ENCODE data around the gene PTPN21.

PTPN21 gene

GRCh38 chr14:88597038-88597437 lies 42.2 kb upstream of the PTPN21 start:
- no peak overlapping the region for H3K27ac ChIP-seq (replicated peaks)
- TF ChIP-seq REST (IDR thresholded peaks at IDR 0.05; ENCODE audit: insufficient replicate concordance, low read depth) (no peak), CTCF (IDR thresholded peaks at IDR 0.05; ENCODE audit: insufficient read depth, low read length) (no peak), SPI1 (IDR thresholded peaks at IDR 0.05; ENCODE audit: borderline replicate concordance, low read depth) (no peak), GABPA (IDR thresholded peaks at IDR 0.05; ENCODE audit: low read depth) (no peak), POLR2AphosphoS5 (IDR thresholded peaks at IDR 0.05; ENCODE audit: low read depth) (no peak)
- H3K27me3 ChIP-seq (ENCODE audit: insufficient read depth, poor library complexity, severe bottlenecking) = no peaks in the 10 kb centered on the region
- no peak overlapping the region for H3K4me3 ChIP-seq (replicated peaks; ENCODE audit: insufficient read depth, low read length)
- DNase-seq (ENCODE audit: low read depth in 1 of 2, low spot score in 1 of 2) = no peak

GRCh38 chr14:88592031-88592430 lies 37.2 kb upstream of the PTPN21 start:
- TF ChIP-seq CTCF (IDR thresholded peaks at IDR 0.05; ENCODE audit: insufficient read depth, low read length) (no peak), POLR2AphosphoS5 (IDR thresholded peaks at IDR 0.05; ENCODE audit: low read depth) (no peak), GABPA (IDR thresholded peaks at IDR 0.05; ENCODE audit: low read depth) (no peak), SPI1 (IDR thresholded peaks at IDR 0.05; ENCODE audit: borderline replicate concordance, low read depth) (no peak), REST (IDR thresholded peaks at IDR 0.05; ENCODE audit: insufficient replicate concordance, low read depth) (no peak)
- Histone ChIP-seq H3K4me3 (replicated peaks; ENCODE audit: insufficient read depth, low read length) (no peak overlapping the region), H3K27me3 (ENCODE audit: insufficient read depth, poor library complexity, severe bottlenecking) (no peaks in the 10 kb centered on the region), H3K27ac (replicated peaks) (no peak overlapping the region)
- DNase-seq (ENCODE audit: low read depth in 1 of 2, low spot score in 1 of 2) = no peak

- DNase-seq (ENCODE audit: low read depth in 1 of 2, low spot score in 1 of 2) = no peak
- TF ChIP-seq POLR2AphosphoS5 (IDR thresholded peaks at IDR 0.05; ENCODE audit: low read depth) (no peak), REST (IDR thresholded peaks at IDR 0.05; ENCODE audit: insufficient replicate concordance, low read depth) (no peak), GABPA (IDR thresholded peaks at IDR 0.05; ENCODE audit: low read depth) (no peak), SPI1 (IDR thresholded peaks at IDR 0.05; ENCODE audit: borderline replicate concordance, low read depth) (no peak), CTCF (IDR thresholded peaks at IDR 0.05; ENCODE audit: insufficient read depth, low read length) (no peak)
- H3K4me3 ChIP-seq (replicated peaks; ENCODE audit: insufficient read depth, low read length) = no peak overlapping the region
Measured at GRCh38 chr14:88590173-88590572, 35.4 kb upstream of the PTPN21 start.

More at GRCh38 chr14:88590173-88590572, 35.4 kb upstream of the PTPN21 start:
- Histone ChIP-seq H3K27me3 (ENCODE audit: insufficient read depth, poor library complexity, severe bottlenecking) (no peaks in the 10 kb centered on the region), H3K27ac (replicated peaks) (no peak overlapping the region)

All from HL-60 (cell line).